ENCODE measurements around the gene PPIL1. TPM values are rescaled to one million over a fixed set of nuclear protein-coding genes. Genes with fewer than 3 reads are reported as not detected.

The PPIL1 gene
- total RNA-seq, 1 donor from 2014 or later = 20.4 TPM

- DNase-seq (ENCODE audit: low read depth in 2 of 2) = no peak
Measured at GRCh38 chr6:36888654-36889481, 14.3 kb upstream of the PPIL1 start.

GRCh38 chr6:36888115-36888643, 13.6 kb upstream of the PPIL1 start:
- DNase-seq (ENCODE audit: low read depth in 2 of 2) = no peak

- no peak for DNase-seq (ENCODE audit: low read depth in 2 of 2)
Measured at GRCh38 chr6:36886950-36887618, 12.5 kb upstream of the PPIL1 start.

GRCh38 chr6:36885461-36886401, 11.1 kb upstream of the PPIL1 start, which contains the start of gene C6orf89:
TSS of gene C6orf89 (plus strand) at chr6:36885952. CDS start at chr6:36899445, 13,493 bp downstream.
- peak; percentile 97 for DNase-seq (ENCODE audit: low read depth in 2 of 2)

GRCh38 chr6:36884610-36885009, 10.0 kb upstream of the PPIL1 start:
- DNase-seq (ENCODE audit: low read depth in 2 of 2) = no peak

GRCh38 chr6:36875250-36875633, 639 bp upstream of the PPIL1 start:
- DNase-seq (ENCODE audit: low read depth in 2 of 2) = no peak

- peak; percentile 24 to 46 for DNase-seq (ENCODE audit: low read depth in 2 of 2)
Measured at GRCh38 chr6:36873612-36874442, 776 bp downstream of the PPIL1 start.

- no peak for DNase-seq (ENCODE audit: low read depth in 2 of 2)
Measured at GRCh38 chr6:36873115-36873514, 1.5 kb downstream of the PPIL1 start.

- DNase-seq (ENCODE audit: low read depth in 2 of 2) = no peak
Measured at GRCh38 chr6:36871686-36872085, 2.9 kb downstream of the PPIL1 start.

GRCh38 chr6:36867471-36868224, 7.0 kb downstream of the PPIL1 start:
- no peak for DNase-seq (ENCODE audit: low read depth in 2 of 2)

- peak in 1 of 2 donors; percentile 75 for DNase-seq (ENCODE audit: low read depth in 2 of 2)
Measured at GRCh38 chr6:36865835-36866234, 8.8 kb downstream of the PPIL1 start.

- DNase-seq (ENCODE audit: low read depth in 2 of 2) = no peak
Measured at GRCh38 chr6:36863670-36864540, 10.7 kb downstream of the PPIL1 start.

- no peak for DNase-seq (ENCODE audit: low read depth in 2 of 2)
Measured at GRCh38 chr6:36862848-36863382, 11.7 kb downstream of the PPIL1 start.

GRCh38 chr6:36862164-36862847, 12.3 kb downstream of the PPIL1 start:
- DNase-seq (ENCODE audit: low read depth in 2 of 2) = no peak

GRCh38 chr6:36860126-36860525, 14.5 kb downstream of the PPIL1 start:
- no peak for DNase-seq (ENCODE audit: low read depth in 2 of 2)

GRCh38 chr6:36858407-36858981, 16.1 kb downstream of the PPIL1 start:
- DNase-seq (ENCODE audit: low read depth in 2 of 2) = peak in 1 of 2 donors; percentile 44

GRCh38 chr6:36857325-36857724, 17.3 kb downstream of the PPIL1 start:
- DNase-seq (ENCODE audit: low read depth in 2 of 2) = no peak

GRCh38 chr6:36856277-36856676, 18.3 kb downstream of the PPIL1 start:
- no peak for DNase-seq (ENCODE audit: low read depth in 2 of 2)
